ENCODE data around the gene FLT3LG. TPM values are rescaled to one million over a fixed set of nuclear protein-coding genes. Genes with fewer than 3 reads are reported as not detected.
A peak's percentile ranks its signal among the peaks of the same experiment; 100 is the strongest.

FLT3LG gene
- total RNA-seq, 4 donors from 2014 or later, result 3.7 to 19.4 (median 4.1) TPM; not detected in 1

- no peak for DNase-seq
- Histone ChIP-seq H3K27ac (no peak overlapping the region), H3K4me3 (no peak overlapping the region), H3K4me1 (peaks cover 0 to 4% of the 10 kb centered on the region in 2 donors), H3K36me3 (no peaks in the 10 kb centered on the region), H3K27me3 (no peaks in the 10 kb centered on the region), H3K9me3 (no peaks in the 10 kb centered on the region)
- TF ChIP-seq, protein P1, sequence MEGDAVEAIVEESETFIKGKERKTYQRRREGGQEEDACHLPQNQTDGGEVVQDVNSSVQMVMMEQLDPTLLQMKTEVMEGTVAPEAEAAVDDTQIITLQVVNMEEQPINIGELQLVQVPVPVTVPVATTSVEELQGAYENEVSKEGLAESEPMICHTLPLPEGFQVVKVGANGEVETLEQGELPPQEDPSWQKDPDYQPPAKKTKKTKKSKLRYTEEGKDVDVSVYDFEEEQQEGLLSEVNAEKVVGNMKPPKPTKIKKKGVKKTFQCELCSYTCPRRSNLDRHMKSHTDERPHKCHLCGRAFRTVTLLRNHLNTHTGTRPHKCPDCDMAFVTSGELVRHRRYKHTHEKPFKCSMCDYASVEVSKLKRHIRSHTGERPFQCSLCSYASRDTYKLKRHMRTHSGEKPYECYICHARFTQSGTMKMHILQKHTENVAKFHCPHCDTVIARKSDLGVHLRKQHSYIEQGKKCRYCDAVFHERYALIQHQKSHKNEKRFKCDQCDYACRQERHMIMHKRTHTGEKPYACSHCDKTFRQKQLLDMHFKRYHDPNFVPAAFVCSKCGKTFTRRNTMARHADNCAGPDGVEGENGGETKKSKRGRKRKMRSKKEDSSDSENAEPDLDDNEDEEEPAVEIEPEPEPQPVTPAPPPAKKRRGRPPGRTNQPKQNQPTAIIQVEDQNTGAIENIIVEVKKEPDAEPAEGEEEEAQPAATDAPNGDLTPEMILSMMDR (IDR thresholded peaks at IDR 0.05), result peak; percentile 38 to 68 (median 49)
- no peak for TF ChIP-seq POLR2A (IDR thresholded peaks at IDR 0.05)
- intact Hi-C loops (cut with DNase I; ENCODE audit: low total_unique reads), result no loop called here
Observed at GRCh38 chr19:49506575-49507105, 32.6 kb downstream of the FLT3LG start.

GRCh38 chr19:49507803-49508494, 33.9 kb downstream of the FLT3LG start:
- intact Hi-C loops (cut with DNase I; ENCODE audit: low total_unique reads), result no loop called here
- no peak overlapping the region for H3K4me3 ChIP-seq
- no peaks in the 10 kb centered on the region for H3K36me3 ChIP-seq
- TF ChIP-seq, protein P1 (IDR thresholded peaks at IDR 0.05), result no peak
- no peak for TF ChIP-seq POLR2A (IDR thresholded peaks at IDR 0.05)
- no peaks in the 10 kb centered on the region for H3K27me3 ChIP-seq
- peaks cover 0 to 4% of the 10 kb centered on the region in 2 donors for H3K4me1 ChIP-seq
- no peak overlapping the region for H3K27ac ChIP-seq
- H3K9me3 ChIP-seq, result no peaks in the 10 kb centered on the region
- no peak for DNase-seq

DNA sequence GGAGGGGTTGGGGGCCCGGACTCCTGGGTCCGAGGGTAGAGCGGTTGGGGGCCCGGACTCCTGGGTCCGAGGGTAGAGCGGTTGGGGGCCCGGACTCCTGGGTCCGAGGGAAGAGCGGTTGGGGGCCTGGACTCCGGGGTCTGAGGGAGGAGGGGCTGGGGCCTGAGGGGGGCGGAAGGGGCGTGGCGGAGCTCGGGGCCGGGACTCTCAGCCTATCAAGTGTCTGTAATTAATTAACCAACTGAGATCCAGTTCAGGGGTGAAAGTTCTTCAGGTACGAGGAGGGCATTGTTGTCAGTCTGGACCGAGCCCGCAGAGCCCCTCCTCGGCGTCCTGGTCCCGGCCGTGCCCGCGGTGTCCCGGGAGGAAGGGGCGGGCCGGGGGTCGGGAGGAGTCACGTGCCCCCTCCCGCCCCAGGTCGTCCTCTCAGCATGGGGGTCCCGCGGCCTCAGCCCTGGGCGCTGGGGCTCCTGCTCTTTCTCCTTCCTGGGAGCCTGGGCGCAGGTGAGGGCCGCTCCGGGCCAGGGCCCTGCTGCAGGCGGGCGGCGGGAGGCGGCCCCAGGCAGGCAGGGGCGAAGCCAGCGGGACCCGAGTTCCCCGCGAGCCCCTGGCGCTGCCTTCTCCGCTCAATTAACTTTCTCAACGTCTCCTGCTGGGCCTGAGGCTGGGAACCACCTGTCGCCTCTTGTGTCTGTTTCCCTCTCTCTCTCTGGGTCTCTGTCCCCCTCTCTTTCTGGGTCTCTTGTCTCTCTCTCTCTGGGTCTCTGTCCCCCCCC, 39.1 kb downstream of the FLT3LG start:
- Histone ChIP-seq H3K4me1 (no peaks in the 10 kb centered on the region), H3K27ac (peak overlapping the region; percentile 95 to 97), H3K27me3 (no peaks in the 10 kb centered on the region), H3K4me3 (peak overlapping the region; percentile 58 to 62), H3K36me3 (no peaks in the 10 kb centered on the region), H3K9me3 (no peaks in the 10 kb centered on the region)
- intact Hi-C loops (cut with DNase I; ENCODE audit: low total_unique reads), result no loop called here
- peak; percentile 70 to 72 for DNase-seq
- TF ChIP-seq, protein P1 (IDR thresholded peaks at IDR 0.05), result no peak
- peak in 1 of 2 donors; percentile 13 for TF ChIP-seq POLR2A (IDR thresholded peaks at IDR 0.05)

DNA sequence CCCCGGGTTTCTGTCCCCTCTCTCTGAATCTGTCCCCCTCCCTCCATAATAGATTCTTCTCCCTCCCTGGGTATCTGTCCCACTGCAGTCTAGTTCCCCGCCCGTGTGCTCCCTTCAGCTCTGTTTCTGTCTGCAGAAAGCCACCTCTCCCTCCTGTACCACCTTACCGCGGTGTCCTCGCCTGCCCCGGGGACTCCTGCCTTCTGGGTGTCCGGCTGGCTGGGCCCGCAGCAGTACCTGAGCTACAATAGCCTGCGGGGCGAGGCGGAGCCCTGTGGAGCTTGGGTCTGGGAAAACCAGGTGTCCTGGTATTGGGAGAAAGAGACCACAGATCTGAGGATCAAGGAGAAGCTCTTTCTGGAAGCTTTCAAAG, 39.7 kb downstream of the FLT3LG start:
- Histone ChIP-seq H3K27me3 (no peaks in the 10 kb centered on the region), H3K4me3 (peak overlapping the region in 1 of 2 donors; percentile 58), H3K36me3 (no peaks in the 10 kb centered on the region), H3K27ac (peak overlapping the region; percentile 95 to 97), H3K9me3 (no peaks in the 10 kb centered on the region), H3K4me1 (no peaks in the 10 kb centered on the region)
- no peak for TF ChIP-seq POLR2A (IDR thresholded peaks at IDR 0.05)
- TF ChIP-seq, protein P1 (IDR thresholded peaks at IDR 0.05), result no peak
- intact Hi-C loops (cut with DNase I; ENCODE audit: low total_unique reads), result no loop called here
- no peak for DNase-seq

GRCh38 chr19:49514151-49514550, 40.1 kb downstream of the FLT3LG start:
- H3K9me3 ChIP-seq, result no peaks in the 10 kb centered on the region
- DNase-seq, result no peak
- no peaks in the 10 kb centered on the region for H3K36me3 ChIP-seq
- H3K4me3 ChIP-seq, result no peak overlapping the region
- no peak for TF ChIP-seq POLR2A (IDR thresholded peaks at IDR 0.05)
- TF ChIP-seq, protein P1 (IDR thresholded peaks at IDR 0.05), result no peak
- no peaks in the 10 kb centered on the region for H3K4me1 ChIP-seq
- H3K27ac ChIP-seq, result peak overlapping the region; percentile 95 to 97
- intact Hi-C loops (cut with DNase I; ENCODE audit: low total_unique reads), result no loop called here
- H3K27me3 ChIP-seq, result no peaks in the 10 kb centered on the region

All from uterus (tissue), 4 donors.